Choroid plexus epithelial cell (primary cell): ENCODE data around the gene FGGY.

ENCODE experiments used
- DNase-seq: peaks from one replicate; pipeline ENCODE4 v3.0.0-alpha.2; 2010; ENCODE audit warnings: low read depth
- H3K4me3 ChIP-seq: 2 replicates; pipeline ENCODE4 v1.5.1; 2011; ENCODE audit warnings: low read depth, mild to moderate bottlenecking, control low read depth, low read length, moderate library complexity
- CTCF ChIP-seq: conservative IDR thresholded peaks from 2 replicates; pipeline ENCODE4 v1.5.1; 2011; ENCODE audit warnings: low read depth, mild to moderate bottlenecking, control low read depth, inconsistent platforms, low read length, moderate library complexity

FGGY gene

GRCh38 chr1:59427784-59428183 lies 130.9 kb downstream of the FGGY start:
- no peak overlapping the region for H3K4me3 ChIP-seq
- TF ChIP-seq CTCF: no peak
- no peak for DNase-seq

- TF ChIP-seq CTCF: no peak
- no peak overlapping the region for H3K4me3 ChIP-seq
- no peak for DNase-seq
These were observed 131.9 kb downstream of the FGGY start for GRCh38 chr1:59428828-59429227.

GRCh38 chr1:59429656-59430055 lies 132.8 kb downstream of the FGGY start:
- DNase-seq: no peak
- no peak overlapping the region for H3K4me3 ChIP-seq
- TF ChIP-seq CTCF: no peak

GRCh38 chr1:59431566-59432294 lies 134.8 kb downstream of the FGGY start:
- TF ChIP-seq CTCF: no peak
- H3K4me3 ChIP-seq: no peak overlapping the region
- peak; percentile 14 for DNase-seq

- no peak for TF ChIP-seq CTCF
- DNase-seq: no peak
- no peak overlapping the region for H3K4me3 ChIP-seq
These were observed 135.9 kb downstream of the FGGY start for GRCh38 chr1:59432531-59433439.

- no peak overlapping the region for H3K4me3 ChIP-seq
- DNase-seq: no peak
- no peak for TF ChIP-seq CTCF
These were observed 136.5 kb downstream of the FGGY start for GRCh38 chr1:59433440-59433813.

GRCh38 chr1:59434336-59434735 lies 137.4 kb downstream of the FGGY start:
- DNase-seq: no peak
- TF ChIP-seq CTCF: no peak
- H3K4me3 ChIP-seq: no peak overlapping the region
